Measurements from ENCODE around the gene EEPD1. TPM values are rescaled to one million over a fixed set of nuclear protein-coding genes. Genes with fewer than 3 reads are reported as not detected.

The EEPD1 gene
- total RNA-seq, 1 donor from 2014 or later = 9.6 TPM

- ATAC-seq = no peak
- intact Hi-C loops (cut with micrococcal nuclease) = no loop called here
- DNase-seq = no peak
Measured at GRCh38 chr7:36284456-36285090, 131.5 kb downstream of the EEPD1 start.

GRCh38 chr7:36285276-36285675 lies 132.2 kb downstream of the EEPD1 start:
- ATAC-seq = no peak
- intact Hi-C loops (cut with micrococcal nuclease) = no loop called here
- DNase-seq = no peak

GRCh38 chr7:36286226-36286625 lies 133.2 kb downstream of the EEPD1 start:
- intact Hi-C loops (cut with micrococcal nuclease) = no loop called here
- no peak for DNase-seq

GRCh38 chr7:36286688-36287087 lies 133.6 kb downstream of the EEPD1 start:
- no peak for DNase-seq
- intact Hi-C loops (cut with micrococcal nuclease) = no loop called here
- no peak for ATAC-seq

More at GRCh38 chr7:36286226-36286625, 133.2 kb downstream of the EEPD1 start:
- no peak for ATAC-seq

- ATAC-seq (peak; percentile 11), DNase-seq (no peak)
- intact Hi-C loops (cut with micrococcal nuclease) = no loop called here
Measured at GRCh38 chr7:36287371-36288241, 134.6 kb downstream of the EEPD1 start.

GRCh38 chr7:36288501-36288900 lies 135.4 kb downstream of the EEPD1 start:
- intact Hi-C loops (cut with micrococcal nuclease) = no loop called here
- DNase-seq (no peak), ATAC-seq (no peak)

GRCh38 chr7:36289833-36290661 lies 137.0 kb downstream of the EEPD1 start:
- ATAC-seq = no peak
- DNase-seq = no peak
- intact Hi-C loops (cut with micrococcal nuclease) = loop anchor here (10.0 kb wide), 1 partner anchor 135 kb away; the partner anchor contains the start of gene EEPD1

- DNase-seq (peak; percentile 91), ATAC-seq (peak; percentile 95)
- intact Hi-C loops (cut with micrococcal nuclease) = loop anchor here (1.0 to 10.0 kb wide), 2 partner anchors 137 to 306 kb away; partner anchors contain the start of gene EEPD1
Measured at GRCh38 chr7:36291387-36292316, 138.6 kb downstream of the EEPD1 start.

- ATAC-seq (no peak), DNase-seq (no peak)
- intact Hi-C loops (cut with micrococcal nuclease) = loop anchor here (10.0 kb wide), 1 partner anchor 140 kb away; the partner anchor contains the start of gene EEPD1
Measured at GRCh38 chr7:36295090-36295489, 142.0 kb downstream of the EEPD1 start.

GRCh38 chr7:36296284-36296683 lies 143.2 kb downstream of the EEPD1 start:
- intact Hi-C loops (cut with micrococcal nuclease) = loop anchor here (10.0 kb wide), 1 partner anchor 141 kb away; the partner anchor contains the start of gene EEPD1
- no peak for DNase-seq

GRCh38 chr7:36297364-36298009 lies 144.4 kb downstream of the EEPD1 start:
- no peak for ATAC-seq
- no peak for DNase-seq
- intact Hi-C loops (cut with micrococcal nuclease) = loop anchor here (10.0 kb wide), 1 partner anchor 143 kb away; the partner anchor contains the start of gene EEPD1

More at GRCh38 chr7:36296284-36296683, 143.2 kb downstream of the EEPD1 start:
- no peak for ATAC-seq

GRCh38 chr7:36298106-36298505 lies 145.1 kb downstream of the EEPD1 start:
- ATAC-seq (peak; percentile 28), DNase-seq (no peak)
- intact Hi-C loops (cut with micrococcal nuclease) = loop anchor here (10.0 kb wide), 1 partner anchor 143 kb away; the partner anchor contains the start of gene EEPD1

- intact Hi-C loops (cut with micrococcal nuclease) = loop anchor here (10.0 kb wide), 1 partner anchor 144 kb away; the partner anchor contains the start of gene EEPD1
- ATAC-seq (no peak), DNase-seq (no peak)
Measured at GRCh38 chr7:36299223-36299774, 146.2 kb downstream of the EEPD1 start.

- intact Hi-C loops (cut with micrococcal nuclease) = loop anchor here (10.0 kb wide), 1 partner anchor 145 kb away; the partner anchor contains the start of gene EEPD1
- DNase-seq (no peak), ATAC-seq (no peak)
Measured at GRCh38 chr7:36299823-36300341, 146.8 kb downstream of the EEPD1 start.

GRCh38 chr7:36300696-36301350 lies 147.8 kb downstream of the EEPD1 start:
- intact Hi-C loops (cut with micrococcal nuclease) = no loop called here
- DNase-seq = no peak
- peak; percentile 7 for ATAC-seq

Data from left ventricle myocardium superior (tissue), 1 donor.